ENCODE results near the gene MTX1.
"Not testable (repeated sequence)": the region's sequence is repeated elsewhere in the genome, so short reads cannot be mapped to it uniquely, and the experiment has no call there.

- not testable (repeated sequence) for TF ChIP-seq POLR2A (IDR thresholded peaks at IDR 0.05)
- TF ChIP-seq, protein P1, sequence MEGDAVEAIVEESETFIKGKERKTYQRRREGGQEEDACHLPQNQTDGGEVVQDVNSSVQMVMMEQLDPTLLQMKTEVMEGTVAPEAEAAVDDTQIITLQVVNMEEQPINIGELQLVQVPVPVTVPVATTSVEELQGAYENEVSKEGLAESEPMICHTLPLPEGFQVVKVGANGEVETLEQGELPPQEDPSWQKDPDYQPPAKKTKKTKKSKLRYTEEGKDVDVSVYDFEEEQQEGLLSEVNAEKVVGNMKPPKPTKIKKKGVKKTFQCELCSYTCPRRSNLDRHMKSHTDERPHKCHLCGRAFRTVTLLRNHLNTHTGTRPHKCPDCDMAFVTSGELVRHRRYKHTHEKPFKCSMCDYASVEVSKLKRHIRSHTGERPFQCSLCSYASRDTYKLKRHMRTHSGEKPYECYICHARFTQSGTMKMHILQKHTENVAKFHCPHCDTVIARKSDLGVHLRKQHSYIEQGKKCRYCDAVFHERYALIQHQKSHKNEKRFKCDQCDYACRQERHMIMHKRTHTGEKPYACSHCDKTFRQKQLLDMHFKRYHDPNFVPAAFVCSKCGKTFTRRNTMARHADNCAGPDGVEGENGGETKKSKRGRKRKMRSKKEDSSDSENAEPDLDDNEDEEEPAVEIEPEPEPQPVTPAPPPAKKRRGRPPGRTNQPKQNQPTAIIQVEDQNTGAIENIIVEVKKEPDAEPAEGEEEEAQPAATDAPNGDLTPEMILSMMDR (IDR thresholded peaks at IDR 0.05 in 4 of 5, conservative IDR thresholded peaks at IDR 0.05 in 1 of 5): not testable (repeated sequence)
Measured at GRCh38 chr1:155164625-155165024, 43.9 kb upstream of the MTX1 start.

Data from gastrocnemius medialis (tissue), 4 donors.